ENCODE data around the gene LRRC27. TPM values are rescaled to one million over a fixed set of nuclear protein-coding genes. Genes with fewer than 3 reads are reported as not detected.

LRRC27 gene
- polyA plus RNA-seq, 3 donors = 3.6 to 12.8 (median 3.6) TPM

DNA sequence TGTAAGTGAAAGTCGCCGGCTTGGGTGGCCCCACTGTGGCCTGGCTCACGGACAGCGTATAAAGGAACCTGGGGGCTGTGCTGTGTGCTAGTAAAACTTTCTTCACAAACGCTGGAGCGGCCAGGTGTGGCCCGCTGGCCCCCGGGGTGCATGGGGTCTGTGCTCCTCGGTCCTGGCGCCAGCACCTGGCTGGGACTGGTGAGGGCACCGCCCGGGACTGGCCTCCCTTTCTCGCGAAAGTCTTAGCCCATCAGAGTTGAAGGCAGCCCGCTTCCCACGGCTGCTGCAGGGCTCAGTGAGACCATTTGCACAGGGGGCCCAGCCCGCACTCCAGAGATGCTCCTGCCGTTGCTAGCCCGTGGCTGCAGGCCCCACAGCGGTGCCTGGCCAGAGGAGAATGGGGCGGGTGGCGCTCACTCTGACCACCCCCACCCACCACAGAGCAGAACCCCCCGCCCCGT is 70.8 kb downstream of the LRRC27 start:
- H3K27ac Mint-ChIP-seq = no peak overlapping the region
- peaks cover 24 to 47% of the 10 kb centered on the region in 2 donors for H3K36me3 Mint-ChIP-seq
- H3K4me3 ChIP-seq (replicated peaks in 1 of 3; ENCODE audit: low read depth in 2 of 3, low read length in 3 of 3) = no peak overlapping the region
- no peak overlapping the region for H3K9ac ChIP-seq (ENCODE audit: insufficient read depth, low read length, poor library complexity, severe bottlenecking)
- H3K9me3 ChIP-seq (replicated peaks in 1 of 2; ENCODE audit: control insufficient read depth in 1 of 2, insufficient read depth in 1 of 2, low read length in 2 of 2) = no peaks in the 10 kb centered on the region
- peaks cover 87% of the 10 kb centered on the region for H3K79me2 ChIP-seq (ENCODE audit: insufficient read depth, low read length)
- intact Hi-C loops (cut with micrococcal nuclease) = no loop called here
- TF ChIP-seq, protein P1, sequence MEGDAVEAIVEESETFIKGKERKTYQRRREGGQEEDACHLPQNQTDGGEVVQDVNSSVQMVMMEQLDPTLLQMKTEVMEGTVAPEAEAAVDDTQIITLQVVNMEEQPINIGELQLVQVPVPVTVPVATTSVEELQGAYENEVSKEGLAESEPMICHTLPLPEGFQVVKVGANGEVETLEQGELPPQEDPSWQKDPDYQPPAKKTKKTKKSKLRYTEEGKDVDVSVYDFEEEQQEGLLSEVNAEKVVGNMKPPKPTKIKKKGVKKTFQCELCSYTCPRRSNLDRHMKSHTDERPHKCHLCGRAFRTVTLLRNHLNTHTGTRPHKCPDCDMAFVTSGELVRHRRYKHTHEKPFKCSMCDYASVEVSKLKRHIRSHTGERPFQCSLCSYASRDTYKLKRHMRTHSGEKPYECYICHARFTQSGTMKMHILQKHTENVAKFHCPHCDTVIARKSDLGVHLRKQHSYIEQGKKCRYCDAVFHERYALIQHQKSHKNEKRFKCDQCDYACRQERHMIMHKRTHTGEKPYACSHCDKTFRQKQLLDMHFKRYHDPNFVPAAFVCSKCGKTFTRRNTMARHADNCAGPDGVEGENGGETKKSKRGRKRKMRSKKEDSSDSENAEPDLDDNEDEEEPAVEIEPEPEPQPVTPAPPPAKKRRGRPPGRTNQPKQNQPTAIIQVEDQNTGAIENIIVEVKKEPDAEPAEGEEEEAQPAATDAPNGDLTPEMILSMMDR (IDR thresholded peaks at IDR 0.05) = no peak
- H3K4me3 Mint-ChIP-seq = no peak overlapping the region
- H2AFZ ChIP-seq (ENCODE audit: insufficient read depth, low read depth, low read length, poor library complexity, severe bottlenecking) = no peak overlapping the region
- peaks cover 55 to 58% of the 10 kb centered on the region in 2 donors for H3K4me1 ChIP-seq (ENCODE audit: control insufficient read depth in 1 of 2, insufficient read depth in 2 of 2, low read length in 2 of 2)
- no peak for DNase-seq
- peaks cover 1 to 3% (median 1%) of the 10 kb centered on the region in 3 donors for H3K27me3 Mint-ChIP-seq (ENCODE audit: low read depth in 3 of 3)
- H3K9me3 Mint-ChIP-seq = no peaks in the 10 kb centered on the region
- no peak overlapping the region for H3K4me2 ChIP-seq (replicated peaks; ENCODE audit: extremely low read depth, low read length, poor library complexity, severe bottlenecking)
- H3K36me3 ChIP-seq (replicated peaks in 1 of 2; ENCODE audit: control insufficient read depth in 1 of 2, insufficient read depth in 2 of 2, low read length in 2 of 2) = peaks cover 22 to 26% of the 10 kb centered on the region in 2 donors
- peaks cover 76% of the 10 kb centered on the region for H4K20me1 ChIP-seq (ENCODE audit: insufficient read depth, low read length)
- H3K27ac ChIP-seq (ENCODE audit: low read depth in 1 of 2, low read length in 2 of 2) = no peak overlapping the region
- no peaks in the 10 kb centered on the region for H3K27me3 ChIP-seq (ENCODE audit: control insufficient read depth in 2 of 2, insufficient read depth in 2 of 2, low read length in 2 of 2)
- WGBS (ENCODE audit: insufficient coverage) = 94% methylated on average over 21 of the region's 24 CpGs
- peaks cover 56% of the 10 kb centered on the region for H3K4me1 Mint-ChIP-seq

DNA sequence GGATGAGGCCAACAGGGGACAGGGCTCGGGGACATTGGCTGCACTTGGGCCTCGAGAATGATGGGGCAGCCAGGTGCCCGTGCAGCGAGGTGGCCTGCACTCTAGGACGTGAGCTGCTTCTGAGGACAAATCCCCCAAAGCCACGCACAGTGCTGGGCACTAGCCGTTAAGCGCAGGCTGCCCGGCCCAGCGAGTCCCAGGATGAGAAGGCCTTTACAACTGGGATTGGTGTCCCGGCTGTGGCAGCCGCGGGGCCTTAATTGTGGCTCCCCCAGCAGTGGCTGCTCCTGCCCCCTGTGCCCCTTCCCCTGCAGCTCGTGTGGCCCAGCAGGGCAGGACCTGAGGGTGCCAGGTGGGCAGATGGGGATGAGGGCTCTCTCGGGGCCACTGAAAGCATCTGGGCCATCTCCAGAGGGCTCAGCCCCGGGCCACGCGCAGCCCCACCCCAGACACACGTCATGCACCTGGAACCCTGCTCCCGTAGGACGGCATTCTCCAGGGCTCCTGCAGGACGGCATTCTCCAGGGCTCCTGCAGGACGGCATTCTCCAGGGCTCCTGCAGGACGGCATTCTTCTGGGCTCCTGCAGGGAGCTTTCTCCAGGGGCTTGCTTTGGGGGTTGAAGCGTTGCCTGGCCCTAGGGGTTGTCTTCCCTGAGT is 71.6 kb downstream of the LRRC27 start:
- Histone ChIP-seq H3K27ac (ENCODE audit: low read depth in 1 of 2, low read length in 2 of 2) (no peak overlapping the region), H3K9ac (ENCODE audit: insufficient read depth, low read length, poor library complexity, severe bottlenecking) (no peak overlapping the region), H3K79me2 (ENCODE audit: insufficient read depth, low read length) (peaks cover 87% of the 10 kb centered on the region), H3K27me3 (ENCODE audit: control insufficient read depth in 2 of 2, insufficient read depth in 2 of 2, low read length in 2 of 2) (no peaks in the 10 kb centered on the region), H3K9me3 (replicated peaks in 1 of 2; ENCODE audit: control insufficient read depth in 1 of 2, insufficient read depth in 1 of 2, low read length in 2 of 2) (no peaks in the 10 kb centered on the region), H3K4me3 (replicated peaks in 1 of 3; ENCODE audit: low read depth in 2 of 3, low read length in 3 of 3) (no peak overlapping the region), H2AFZ (ENCODE audit: insufficient read depth, low read depth, low read length, poor library complexity, severe bottlenecking) (no peak overlapping the region), H4K20me1 (ENCODE audit: insufficient read depth, low read length) (peaks cover 69% of the 10 kb centered on the region), H3K4me1 (ENCODE audit: control insufficient read depth in 1 of 2, insufficient read depth in 2 of 2, low read length in 2 of 2) (peaks cover 55 to 58% of the 10 kb centered on the region in 2 donors), H3K36me3 (replicated peaks in 1 of 2; ENCODE audit: control insufficient read depth in 1 of 2, insufficient read depth in 2 of 2, low read length in 2 of 2) (peaks cover 22 to 26% of the 10 kb centered on the region in 2 donors), H3K4me2 (replicated peaks; ENCODE audit: extremely low read depth, low read length, poor library complexity, severe bottlenecking) (no peak overlapping the region)
- peaks cover 0 to 3% (median 1%) of the 10 kb centered on the region in 3 donors for H3K27me3 Mint-ChIP-seq (ENCODE audit: low read depth in 3 of 3)
- H3K4me1 Mint-ChIP-seq = peaks cover 55% of the 10 kb centered on the region
- no peak overlapping the region for H3K4me3 Mint-ChIP-seq
- 94% methylated on average over 20 of the region's 25 CpGs for WGBS (ENCODE audit: insufficient coverage)
- H3K27ac Mint-ChIP-seq = peak overlapping the region in 1 of 7 donors; percentile 30
- TF ChIP-seq, protein P1 (IDR thresholded peaks at IDR 0.05) = no peak
- DNase-seq = no peak
- H3K36me3 Mint-ChIP-seq = peaks cover 25 to 47% of the 10 kb centered on the region in 2 donors
- intact Hi-C loops (cut with micrococcal nuclease) = no loop called here
- no peaks in the 10 kb centered on the region for H3K9me3 Mint-ChIP-seq
